Hepatocyte (in vitro differentiated cells): ENCODE data around the gene PPP3CA.

ENCODE experiments used
- CTCF ChIP-seq: fragments of 200-600 bp; sonication (generic); IDR thresholded peaks from 2 replicates; pipeline ENCODE4 v1.5.1; 2016; ENCODE audit warnings: antibody characterized with exemption, mild to moderate bottlenecking; ENCODE audit not compliant: poor library complexity
- EZH2 ChIP-seq: fragments of 200-600 bp; sonication (generic); IDR thresholded peaks from 2 replicates; pipeline ENCODE4 v1.6.1; 2016; ENCODE audit warnings: antibody characterized with exemption, mild to moderate bottlenecking, borderline replicate concordance
- EZH2phosphoT487 ChIP-seq: fragments of 200-600 bp; sonication (generic); IDR thresholded peaks from one replicate; pipeline ENCODE4 v1.6.1; 2018; ENCODE audit warnings: antibody characterized with exemption, mild to moderate bottlenecking, low read depth, moderate library complexity; ENCODE audit not compliant: unreplicated experiment, severe bottlenecking

GRCh38 chr4:101177154-101177553, 170.2 kb downstream of the PPP3CA start:
- TF ChIP-seq CTCF (no peak), EZH2phosphoT487 (no peak), EZH2 (no peak)
